Vagina (tissue), 2 donors: ENCODE measurements around the gene JAG1. TPM values are rescaled to one million over a fixed set of nuclear protein-coding genes. Genes with fewer than 3 reads are reported as not detected.

ENCODE experiments used
- DNase-seq, 2 donors: peaks; one replicate each; pipeline ENCODE4 v3.0.0-alpha.2; 2017; ENCODE audit errors: extremely low spot score in 2 of 2
- H3K27ac ChIP-seq: fragments of 200-600 bp; sonication (generic); one replicate; pipeline ENCODE4 v1.5.1; 2019
- H3K27me3 ChIP-seq: fragments of 200-600 bp; sonication (generic); one replicate; pipeline ENCODE4 v1.5.1; 2019
- H3K36me3 ChIP-seq, 2 donors: fragments of 200-600 bp; sonication (generic); one replicate each; pipeline ENCODE4 v1.5.1; 2017 to 2019
- H3K4me1 ChIP-seq: fragments of 200-600 bp; sonication (generic); one replicate; pipeline ENCODE4 v1.5.1; 2019
- H3K4me3 ChIP-seq, 2 donors: fragments of 200-600 bp; sonication (generic); 1 replicate in 1 of 2; 2 replicates in 1 of 2; pipeline ENCODE4 v1.5.1; 2016 to 2019
- H3K9me3 ChIP-seq: fragments of 200-600 bp; sonication (generic); one replicate; pipeline ENCODE4 v1.5.1; 2019
- POLR2A ChIP-seq, 2 donors: fragments of 450-650 bp; IDR thresholded peaks; one replicate each; pipeline ENCODE4 v1.6.1; 2017; ENCODE audit warnings: antibody characterized with exemption in 2 of 2, mild to moderate bottlenecking in 2 of 2, moderate library complexity in 2 of 2
- POLR2AphosphoS5 ChIP-seq, 2 donors: sonication (generic); formaldehyde crosslinking; IDR thresholded peaks; one replicate each; pipeline ENCODE4 v1.9.0; 2017; ENCODE audit warnings: antibody characterized with exemption in 2 of 2, mild to moderate bottlenecking in 2 of 2, low read depth in 1 of 2; ENCODE audit not compliant: insufficient read depth in 1 of 2
- intact Hi-C: fragments of 100-400 bp; cut with DNase I; formaldehyde crosslinking; loops from one replicate; pipeline ENCODE4 v1.15.1; 2023
- total RNA-seq: library from RNA; depleted of rRNA; stranded (reverse); fragments of >200 nt; gene quantifications from one replicate; pipeline ENCODE4 v1.2.3, GENCODE V29; 2016
- TF ChIP-seq, protein P1 (sequence below), 3 experiments: fragments of 450-650 bp in 2 of 3; fragments of 200-600 bp in 1 of 3; sonication (generic) in 1 of 3; IDR thresholded peaks; one replicate each; pipeline ENCODE4 v1.5.1; 2017 to 2019; ENCODE audit warnings: antibody characterized with exemption in 3 of 3, mild to moderate bottlenecking in 2 of 3, moderate library complexity in 2 of 3

JAG1 gene
- total RNA-seq, 1 donor from 2014 or later, result 185 TPM

DNA sequence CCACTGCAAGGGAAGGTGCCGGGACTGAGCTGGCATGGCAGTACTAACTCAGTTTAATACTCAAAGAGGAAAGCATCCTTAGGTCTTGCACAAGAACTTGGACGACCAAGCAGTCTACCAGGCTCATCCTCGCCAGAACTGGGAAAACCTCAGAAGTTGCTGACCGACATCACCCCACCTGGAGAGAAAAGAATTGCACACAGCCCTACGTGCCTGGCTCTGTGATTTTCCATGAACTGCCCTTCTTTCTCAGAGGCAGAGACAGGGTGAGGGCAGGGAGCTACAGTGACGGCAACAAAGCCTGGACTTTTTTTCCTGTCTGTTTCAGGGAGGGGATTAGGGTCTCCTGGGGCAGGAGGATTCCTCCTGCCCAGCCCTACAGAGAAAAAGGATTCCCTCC, 8.0 kb downstream of the JAG1 start:
- intact Hi-C loops, result no loop called here
- no peak for DNase-seq

DNA sequence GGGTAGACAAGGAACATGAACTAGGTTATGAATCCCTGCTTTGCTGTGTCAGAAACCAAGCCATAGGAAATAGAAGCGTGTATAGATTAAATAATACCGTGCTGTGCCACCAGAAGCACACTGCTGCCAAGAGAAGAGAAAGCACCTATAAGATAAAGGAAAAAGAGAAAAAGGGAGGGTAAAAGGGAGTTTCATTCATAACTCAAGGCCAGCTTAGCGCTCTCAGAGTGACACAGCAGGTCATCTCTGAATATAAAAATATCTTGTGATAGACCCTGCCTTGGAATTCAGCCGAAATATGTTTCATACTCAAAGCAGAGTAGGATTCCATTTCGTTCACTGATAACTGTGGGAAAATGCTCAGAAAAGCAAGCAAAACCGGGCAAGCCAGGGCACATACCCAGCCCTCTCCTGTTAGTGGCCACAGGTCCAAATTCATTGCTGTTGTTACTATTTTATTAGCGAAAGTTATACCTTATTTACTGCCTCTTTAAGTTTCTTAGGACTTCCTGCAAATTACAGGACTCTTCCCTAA, 8.7 kb downstream of the JAG1 start:
- peak overlapping the region; percentile 97 for H3K27ac ChIP-seq
- TF ChIP-seq POLR2A (IDR thresholded peaks at IDR 0.05), result no peak
- TF ChIP-seq, protein P1, sequence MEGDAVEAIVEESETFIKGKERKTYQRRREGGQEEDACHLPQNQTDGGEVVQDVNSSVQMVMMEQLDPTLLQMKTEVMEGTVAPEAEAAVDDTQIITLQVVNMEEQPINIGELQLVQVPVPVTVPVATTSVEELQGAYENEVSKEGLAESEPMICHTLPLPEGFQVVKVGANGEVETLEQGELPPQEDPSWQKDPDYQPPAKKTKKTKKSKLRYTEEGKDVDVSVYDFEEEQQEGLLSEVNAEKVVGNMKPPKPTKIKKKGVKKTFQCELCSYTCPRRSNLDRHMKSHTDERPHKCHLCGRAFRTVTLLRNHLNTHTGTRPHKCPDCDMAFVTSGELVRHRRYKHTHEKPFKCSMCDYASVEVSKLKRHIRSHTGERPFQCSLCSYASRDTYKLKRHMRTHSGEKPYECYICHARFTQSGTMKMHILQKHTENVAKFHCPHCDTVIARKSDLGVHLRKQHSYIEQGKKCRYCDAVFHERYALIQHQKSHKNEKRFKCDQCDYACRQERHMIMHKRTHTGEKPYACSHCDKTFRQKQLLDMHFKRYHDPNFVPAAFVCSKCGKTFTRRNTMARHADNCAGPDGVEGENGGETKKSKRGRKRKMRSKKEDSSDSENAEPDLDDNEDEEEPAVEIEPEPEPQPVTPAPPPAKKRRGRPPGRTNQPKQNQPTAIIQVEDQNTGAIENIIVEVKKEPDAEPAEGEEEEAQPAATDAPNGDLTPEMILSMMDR (IDR thresholded peaks at IDR 0.05), result no peak
- TF ChIP-seq POLR2AphosphoS5 (IDR thresholded peaks at IDR 0.05; ENCODE audit: insufficient read depth in 1 of 2, low read depth in 1 of 2), result no peak
- peak overlapping the region in 1 of 2 donors; percentile 3 for H3K4me3 ChIP-seq
- H3K36me3 ChIP-seq, result peaks cover 0 to 42% of the 10 kb centered on the region in 2 donors
- peaks cover 100% of the 10 kb centered on the region for H3K4me1 ChIP-seq
- intact Hi-C loops, result no loop called here
- H3K27me3 ChIP-seq, result no peaks in the 10 kb centered on the region
- H3K9me3 ChIP-seq, result no peaks in the 10 kb centered on the region
- DNase-seq, result no peak

More for the DNA sequence above, 8.0 kb downstream of the JAG1 start:
- peak overlapping the region; percentile 97 for H3K27ac ChIP-seq
- peaks cover 0 to 35% of the 10 kb centered on the region in 2 donors for H3K36me3 ChIP-seq
- peak overlapping the region in 1 of 2 donors; percentile 91 for H3K4me3 ChIP-seq
- peaks cover 94% of the 10 kb centered on the region for H3K4me1 ChIP-seq
- H3K27me3 ChIP-seq, result no peaks in the 10 kb centered on the region
- peak in 1 of 2 donors; percentile 25 for TF ChIP-seq POLR2AphosphoS5 (IDR thresholded peaks at IDR 0.05; ENCODE audit: insufficient read depth in 1 of 2, low read depth in 1 of 2)
- no peak for TF ChIP-seq POLR2A (IDR thresholded peaks at IDR 0.05)
- TF ChIP-seq, protein P1 (IDR thresholded peaks at IDR 0.05), result no peak
- H3K9me3 ChIP-seq, result no peaks in the 10 kb centered on the region

DNA sequence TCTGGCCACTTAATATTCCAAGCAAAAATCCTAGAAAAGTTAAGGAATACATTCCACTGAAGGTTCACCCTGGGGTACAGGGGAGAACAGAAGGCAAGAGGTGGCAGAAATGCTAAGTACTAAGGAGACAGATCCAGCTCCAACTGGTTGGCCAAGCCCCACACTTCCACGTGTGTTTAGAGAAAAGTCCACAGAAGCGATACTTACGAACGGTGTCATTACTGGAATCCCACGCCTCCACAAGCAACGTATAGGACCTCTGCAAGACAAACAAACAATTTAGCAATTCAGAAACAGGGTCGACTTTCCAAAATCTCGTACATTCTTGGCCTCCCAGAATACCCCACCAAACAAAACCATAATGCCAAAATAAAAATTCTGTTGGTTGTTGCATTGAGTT, 10.0 kb downstream of the JAG1 start:
- DNase-seq, result no peak
- Histone ChIP-seq H3K4me3 (no peak overlapping the region), H3K36me3 (peaks cover 0 to 43% of the 10 kb centered on the region in 2 donors), H3K9me3 (no peaks in the 10 kb centered on the region), H3K27me3 (no peaks in the 10 kb centered on the region), H3K27ac (peak overlapping the region; percentile 97), H3K4me1 (peaks cover 99% of the 10 kb centered on the region)
- TF ChIP-seq POLR2A (IDR thresholded peaks at IDR 0.05), result no peak
- intact Hi-C loops, result loop anchor here (5.0 kb wide), 1 partner anchor 56 kb away; no protein-coding TSS in a partner anchor

DNA sequence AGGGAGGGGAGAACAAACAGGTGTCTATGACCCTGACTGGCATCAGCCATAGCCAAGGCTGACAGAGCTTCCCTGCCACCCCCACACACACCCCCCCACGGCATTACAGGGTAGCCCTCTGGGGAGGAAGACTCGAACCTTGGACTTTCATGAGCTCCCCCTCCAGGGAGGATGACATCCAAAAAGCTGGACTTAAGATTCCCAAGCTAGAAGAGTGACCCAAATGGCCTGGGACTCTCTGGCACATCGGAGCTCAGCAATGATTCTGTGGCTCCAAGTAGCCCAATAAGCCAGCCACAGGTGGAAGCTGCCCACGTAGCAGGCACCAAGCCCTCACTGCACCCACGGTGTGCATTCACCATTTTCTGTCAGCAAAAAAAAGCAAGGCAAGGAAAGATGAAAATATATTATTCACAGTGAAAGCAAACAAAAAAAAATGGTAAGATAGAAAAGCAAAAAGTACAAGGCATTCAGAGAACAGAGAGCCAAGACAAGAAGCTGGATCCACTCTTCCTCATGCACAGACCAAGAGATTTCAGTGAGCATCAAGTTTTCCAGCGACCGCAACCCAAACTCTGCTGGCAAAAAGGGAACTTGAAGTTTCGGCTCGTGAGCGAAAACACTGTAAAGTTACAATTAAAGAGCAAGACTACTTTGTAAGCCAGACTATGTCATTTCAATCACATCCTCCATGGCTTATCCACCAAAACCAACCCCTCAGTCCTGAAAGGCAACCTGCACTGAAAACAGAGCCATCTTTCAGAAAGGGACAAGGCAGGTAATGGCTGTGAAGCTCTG, 10.9 kb downstream of the JAG1 start:
- intact Hi-C loops, result loop anchor here (5.0 kb wide), 1 partner anchor 56 kb away; no protein-coding TSS in a partner anchor
- TF ChIP-seq, protein P1 (IDR thresholded peaks at IDR 0.05), result no peak
- TF ChIP-seq POLR2A (IDR thresholded peaks at IDR 0.05) (no peak), POLR2AphosphoS5 (IDR thresholded peaks at IDR 0.05; ENCODE audit: insufficient read depth in 1 of 2, low read depth in 1 of 2) (no peak)
- Histone ChIP-seq H3K4me1 (peaks cover 99% of the 10 kb centered on the region), H3K36me3 (peaks cover 0 to 43% of the 10 kb centered on the region in 2 donors), H3K27ac (peak overlapping the region; percentile 97), H3K4me3 (no peak overlapping the region), H3K9me3 (no peaks in the 10 kb centered on the region), H3K27me3 (no peaks in the 10 kb centered on the region)
- DNase-seq, result no peak

DNA sequence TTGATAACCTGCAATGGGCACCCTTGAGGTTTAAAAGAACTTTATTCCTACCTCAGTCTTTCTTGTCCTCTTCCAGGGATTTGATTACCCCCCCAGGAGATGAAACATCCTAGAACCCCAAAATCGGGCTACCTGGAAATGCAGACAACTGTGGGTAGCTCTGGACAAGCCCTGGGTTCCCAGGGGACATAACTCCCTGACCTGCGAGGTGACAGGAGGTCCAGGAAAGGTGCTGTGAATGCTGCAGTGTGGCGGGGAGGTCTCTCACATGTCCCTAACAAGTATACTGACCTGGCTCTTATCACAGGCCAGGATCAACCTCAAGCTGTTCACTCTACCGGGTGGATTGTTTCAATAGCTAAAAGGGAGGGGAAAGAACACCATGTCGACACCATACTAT, 11.6 kb downstream of the JAG1 start:
- Histone ChIP-seq H3K27ac (peak overlapping the region; percentile 97), H3K9me3 (no peaks in the 10 kb centered on the region), H3K27me3 (no peaks in the 10 kb centered on the region), H3K4me1 (peaks cover 99% of the 10 kb centered on the region), H3K4me3 (no peak overlapping the region), H3K36me3 (peaks cover 0 to 46% of the 10 kb centered on the region in 2 donors)
- intact Hi-C loops, result loop anchor here (5.0 kb wide), 1 partner anchor 55 kb away; no protein-coding TSS in a partner anchor
- no peak for DNase-seq
- no peak for TF ChIP-seq POLR2AphosphoS5 (IDR thresholded peaks at IDR 0.05; ENCODE audit: insufficient read depth in 1 of 2, low read depth in 1 of 2)
- TF ChIP-seq, protein P1 (IDR thresholded peaks at IDR 0.05), result no peak
- TF ChIP-seq POLR2A (IDR thresholded peaks at IDR 0.05), result no peak
